Measurements from ENCODE around the gene CHST8. TPM values are rescaled to one million over a fixed set of nuclear protein-coding genes. Genes with fewer than 3 reads are reported as not detected.
A peak's percentile ranks its signal among the peaks of the same experiment; 100 is the strongest.

Gene CHST8
- polyA plus RNA-seq, 2 of the 4 experiments (the other 2 are of a cell fraction): not detected

DNA sequence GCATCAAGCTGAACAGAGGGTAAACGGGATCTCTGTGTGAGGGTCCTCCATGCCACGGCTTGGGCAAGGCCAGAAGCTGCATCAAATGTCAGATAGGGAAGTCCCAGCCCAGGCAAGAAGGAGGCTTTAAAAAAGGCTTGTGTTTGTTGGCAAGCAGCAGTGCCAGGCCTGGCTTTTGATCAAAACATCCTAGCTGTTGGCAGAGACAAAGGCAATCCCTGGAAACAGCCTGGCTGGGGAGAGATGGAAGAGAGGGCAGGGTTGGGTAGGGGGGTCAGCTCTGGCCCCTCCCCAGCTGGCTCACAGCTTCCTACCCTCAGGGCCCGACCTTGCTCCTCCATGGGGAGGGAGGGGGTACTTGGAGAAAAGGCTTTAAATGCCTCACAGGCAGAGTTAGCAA lies 113.2 kb downstream of the CHST8 start (continued):
- TF ChIP-seq RARB (CRISPR knock-in tag; IDR thresholded peaks at IDR 0.05): no peak

DNA sequence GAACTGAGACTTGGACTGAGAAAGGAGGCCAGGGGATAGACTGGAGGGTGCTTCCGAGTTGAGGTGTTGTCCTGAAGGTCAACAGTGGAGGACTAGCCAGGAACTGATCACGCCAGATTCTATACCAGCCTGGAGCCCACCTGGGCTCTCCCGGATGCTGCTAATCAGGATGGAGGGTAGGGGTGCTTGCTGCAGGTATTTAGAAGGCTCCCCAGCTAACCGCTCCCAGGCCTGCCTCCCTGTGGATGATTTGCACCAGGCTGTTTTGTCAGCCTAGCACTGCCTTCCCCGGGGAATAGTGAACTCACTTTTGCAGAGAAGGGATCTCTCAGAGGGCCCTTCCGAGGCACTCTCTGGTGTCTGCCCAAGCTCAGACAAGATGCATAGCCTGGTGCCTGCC lies 114.4 kb downstream of the CHST8 start:
- FAIRE-seq: no peak

GRCh38 chr19:33736787-33737186 lies 115.0 kb downstream of the CHST8 start:
- H3K4me2 ChIP-seq: no peak overlapping the region
- ATAC-seq (no peak), FAIRE-seq (no peak), DNase-seq (ENCODE audit: low read depth in 1 of 2, low spot score in 1 of 2) (no peak)
- no peak overlapping the region for H3K4me3 ChIP-seq
- ChIA-PET POLR2A (no interaction called here), CTCF (interaction anchor here (0.6 to 2.0 kb wide), 8 partner anchors 26 to 554 kb away, joined by 3 to 10 read pairs (median 3); no protein-coding TSS in a partner anchor)
- H3K4me1 ChIP-seq: no peaks in the 10 kb centered on the region
- WGBS (ENCODE audit: missing lambda C conversion rate): 8% methylated on average over 3 of the region's 3 CpGs
- H3K27ac ChIP-seq: no peak overlapping the region
- H3K9me3 ChIP-seq: peaks cover 7% of the 10 kb centered on the region
- TF ChIP-seq ZNF302 (CRISPR knock-in tag; IDR thresholded peaks at IDR 0.05) (no peak), HOXB13 (CRISPR knock-in tag; IDR thresholded peaks at IDR 0.05; ENCODE audit: low read depth) (no peak), CBX8 (IDR thresholded peaks at IDR 0.05) (no peak), ZSCAN20 (CRISPR knock-in tag; IDR thresholded peaks at IDR 0.05) (no peak), USF2 (IDR thresholded peaks at IDR 0.05) (no peak), RNF2 (IDR thresholded peaks at IDR 0.05; ENCODE audit: borderline replicate concordance, low read depth) (no peak), MYC (IDR thresholded peaks at IDR 0.05; ENCODE audit: borderline replicate concordance, low read length) (no peak), EP300 (IDR thresholded peaks at IDR 0.05) (no peak), PHF8 (IDR thresholded peaks at IDR 0.05; ENCODE audit: borderline replicate concordance, low read depth) (no peak)

More for the DNA sequence above, 114.4 kb downstream of the CHST8 start:
- CTCF ChIA-PET: interaction anchor here (0.6 to 2.0 kb wide), 4 partner anchors 34 to 555 kb away, joined by 3 to 10 read pairs (median 3); no protein-coding TSS in a partner anchor
- POLR2A ChIA-PET: no interaction called here
- ATAC-seq (peak in 1 of 2 experiments; percentile 19; a peak in 1 of 6 replicates), DNase-seq (ENCODE audit: low read depth in 1 of 2, low spot score in 1 of 2) (no peak)
- TF ChIP-seq ESRRA (IDR thresholded peaks at IDR 0.05; ENCODE audit: borderline replicate concordance, low read length): no peak
- TF ChIP-seq CBX8 (IDR thresholded peaks at IDR 0.05): no peak
- TF ChIP-seq BCL3 (IDR thresholded peaks at IDR 0.05): no peak
- no peak for TF ChIP-seq POLR2AphosphoS2 (conservative IDR thresholded peaks at IDR 0.05; ENCODE audit: low read length)
- TF ChIP-seq ZC3H11A (IDR thresholded peaks at IDR 0.05): no peak
- no peak for TF ChIP-seq POLR2A (IDR thresholded peaks at IDR 0.05; ENCODE audit: low read length)
- no peak for TF ChIP-seq MAFK (IDR thresholded peaks at IDR 0.05; ENCODE audit: partially characterized antibody)
- no peak for TF ChIP-seq HOXA7 (CRISPR knock-in tag; IDR thresholded peaks at IDR 0.05)
- TF ChIP-seq HEYL (CRISPR knock-in tag; IDR thresholded peaks at IDR 0.05): no peak
- TF ChIP-seq GATA3 (IDR thresholded peaks at IDR 0.05; ENCODE audit: borderline replicate concordance): no peak
- no peak for TF ChIP-seq PHF8 (IDR thresholded peaks at IDR 0.05; ENCODE audit: borderline replicate concordance, low read depth)
- no peak for TF ChIP-seq MAZ (IDR thresholded peaks at IDR 0.05; ENCODE audit: borderline replicate concordance, low read depth, low read length)
- TF ChIP-seq KDM1A (IDR thresholded peaks at IDR 0.05; ENCODE audit: low read depth): no peak
- TF ChIP-seq HMGXB4 (CRISPR knock-in tag; IDR thresholded peaks at IDR 0.05; ENCODE audit: borderline replicate concordance): no peak
- TF ChIP-seq HOXB13 (CRISPR knock-in tag; IDR thresholded peaks at IDR 0.05; ENCODE audit: low read depth): no peak
- no peak for TF ChIP-seq JUN (IDR thresholded peaks at IDR 0.05)
- no peak for TF ChIP-seq CEBPB (IDR thresholded peaks at IDR 0.05)
- TF ChIP-seq HOXB5 (CRISPR knock-in tag; IDR thresholded peaks at IDR 0.05): no peak
- no peak for TF ChIP-seq NR3C1 (IDR thresholded peaks at IDR 0.05)
- Histone ChIP-seq H3K4me3 (no peak overlapping the region), H3K27ac (no peak overlapping the region), H3K4me1 (no peaks in the 10 kb centered on the region), H3K9me3 (peaks cover 7% of the 10 kb centered on the region), H3K4me2 (no peak overlapping the region)
- WGBS (ENCODE audit: missing lambda C conversion rate): 5% methylated on average over 6 of the region's 6 CpGs
